HL-60 (cell line): ENCODE measurements around the gene BANP.

Experiments
- GABPA ChIP-seq: IDR thresholded peaks from 2 replicates; pipeline ENCODE4 v1.6.1; 2012; ENCODE audit warnings: low read depth
- POLR2AphosphoS5 ChIP-seq: IDR thresholded peaks from 2 replicates; pipeline ENCODE4 v1.6.1; 2012; ENCODE audit warnings: low read depth
- REST ChIP-seq: IDR thresholded peaks from 2 replicates; pipeline ENCODE4 v1.6.1; 2012; ENCODE audit warnings: low read depth; ENCODE audit not compliant: insufficient replicate concordance
- SPI1 ChIP-seq: IDR thresholded peaks from 2 replicates; pipeline ENCODE4 v1.6.1; 2012; ENCODE audit warnings: low read depth, mild to moderate bottlenecking, borderline replicate concordance
- TF ChIP-seq, protein P1 (sequence below): IDR thresholded peaks from one replicate; pipeline ENCODE4 v1.5.1; 2011; ENCODE audit warnings: low read length, control low read depth, inconsistent platforms; ENCODE audit not compliant: insufficient read depth

DNA sequence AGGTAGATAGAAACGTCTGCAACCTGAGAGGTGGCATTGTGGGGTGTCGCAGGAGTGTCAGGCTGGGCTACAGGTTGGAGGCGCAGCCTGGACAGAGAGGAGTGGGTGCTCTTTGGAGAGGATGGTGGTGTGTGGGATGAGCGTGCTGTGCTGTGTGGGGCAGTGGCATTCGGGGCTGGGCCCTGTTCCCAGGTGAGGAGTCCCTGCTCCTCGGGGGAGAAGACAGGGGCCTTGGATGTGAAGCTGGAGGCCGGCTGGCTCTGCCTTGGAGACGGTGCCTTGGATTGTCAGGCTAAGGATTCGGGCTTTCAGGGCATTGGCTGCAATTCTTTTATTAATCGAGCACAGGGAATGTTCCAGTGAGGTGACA lies 69.3 kb downstream of the BANP start:
- TF ChIP-seq, protein P1, sequence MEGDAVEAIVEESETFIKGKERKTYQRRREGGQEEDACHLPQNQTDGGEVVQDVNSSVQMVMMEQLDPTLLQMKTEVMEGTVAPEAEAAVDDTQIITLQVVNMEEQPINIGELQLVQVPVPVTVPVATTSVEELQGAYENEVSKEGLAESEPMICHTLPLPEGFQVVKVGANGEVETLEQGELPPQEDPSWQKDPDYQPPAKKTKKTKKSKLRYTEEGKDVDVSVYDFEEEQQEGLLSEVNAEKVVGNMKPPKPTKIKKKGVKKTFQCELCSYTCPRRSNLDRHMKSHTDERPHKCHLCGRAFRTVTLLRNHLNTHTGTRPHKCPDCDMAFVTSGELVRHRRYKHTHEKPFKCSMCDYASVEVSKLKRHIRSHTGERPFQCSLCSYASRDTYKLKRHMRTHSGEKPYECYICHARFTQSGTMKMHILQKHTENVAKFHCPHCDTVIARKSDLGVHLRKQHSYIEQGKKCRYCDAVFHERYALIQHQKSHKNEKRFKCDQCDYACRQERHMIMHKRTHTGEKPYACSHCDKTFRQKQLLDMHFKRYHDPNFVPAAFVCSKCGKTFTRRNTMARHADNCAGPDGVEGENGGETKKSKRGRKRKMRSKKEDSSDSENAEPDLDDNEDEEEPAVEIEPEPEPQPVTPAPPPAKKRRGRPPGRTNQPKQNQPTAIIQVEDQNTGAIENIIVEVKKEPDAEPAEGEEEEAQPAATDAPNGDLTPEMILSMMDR, result no peak
- no peak for TF ChIP-seq REST
- TF ChIP-seq POLR2AphosphoS5, result no peak
- no peak for TF ChIP-seq GABPA
- TF ChIP-seq SPI1, result no peak
